ENCODE data around the gene SH3TC1.

DNA sequence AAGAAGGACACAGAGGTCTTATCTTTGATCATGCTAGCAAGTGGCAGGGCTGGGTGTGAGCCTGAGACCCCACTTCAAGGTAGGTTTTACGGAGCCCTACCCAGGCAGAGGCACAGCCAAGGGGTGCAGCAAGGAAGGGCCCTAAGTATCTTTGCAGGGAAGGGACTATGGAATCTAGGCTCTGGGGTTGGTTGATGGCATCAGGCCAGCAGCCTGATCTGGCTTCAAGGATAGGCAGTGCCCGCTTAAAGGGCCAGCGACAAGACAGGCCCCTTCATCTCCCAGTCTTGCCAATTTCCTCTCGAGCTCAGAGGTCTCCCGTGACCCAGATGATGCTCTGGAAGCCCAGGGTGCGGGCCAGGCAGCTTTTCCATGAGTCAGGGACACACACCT lies 46.2 kb upstream of the SH3TC1 start:
- TF ChIP-seq CTCF (IDR thresholded peaks at IDR 0.05; ENCODE audit: low read depth, low read length) (no peak), POLR2A (IDR thresholded peaks at IDR 0.05; ENCODE audit: extremely low read depth, insufficient read length) (no peak), MAX (IDR thresholded peaks at IDR 0.05; ENCODE audit: low read depth, low read length) (no peak), MYC (IDR thresholded peaks at IDR 0.05; ENCODE audit: low read depth, low read length) (no peak)
